ENCODE data around the gene RIT2.

DNA sequence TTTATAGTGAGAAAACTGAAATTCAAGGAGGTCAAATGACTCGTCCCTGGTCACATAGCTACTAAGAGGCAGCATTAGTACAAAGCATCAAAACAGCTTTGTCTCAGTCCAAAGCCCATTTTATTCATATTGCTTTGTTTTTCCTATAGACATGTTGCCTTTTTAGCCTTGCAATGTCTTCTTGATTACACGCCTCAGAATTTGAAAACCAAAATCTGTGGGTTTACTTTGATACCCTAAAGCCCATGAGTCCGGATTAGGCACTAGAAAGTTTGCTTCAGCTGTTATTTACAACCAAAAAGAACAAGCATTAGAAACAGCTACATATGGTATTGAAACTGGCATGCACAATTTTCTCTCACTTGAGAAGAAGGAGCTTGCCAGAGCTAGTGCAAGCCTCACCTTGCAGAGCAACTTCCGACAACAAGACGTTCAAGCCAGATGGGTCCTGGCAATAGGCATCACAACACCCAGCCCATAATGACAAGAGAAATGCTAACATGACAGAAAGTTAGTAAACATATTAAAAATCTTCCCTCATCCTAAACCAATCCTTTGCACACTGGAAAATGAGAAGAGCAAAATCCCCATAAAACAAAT is 276.8 kb downstream of the RIT2 start:
- TF ChIP-seq POLR2A (IDR thresholded peaks at IDR 0.05): no peak
- no peak for TF ChIP-seq CTCF (IDR thresholded peaks at IDR 0.05)

Data from ovary (tissue), 3 donors.